NCI-H526 treated with DMSO at 0.1 percent for 48 hours (cell line): ENCODE data around the gene SLC9A3.

Experiments used
- DNase-seq: peaks from one replicate; lab custom pipeline; 2025; lab: John Stamatoyannopoulos, UW

SLC9A3 gene

DNA sequence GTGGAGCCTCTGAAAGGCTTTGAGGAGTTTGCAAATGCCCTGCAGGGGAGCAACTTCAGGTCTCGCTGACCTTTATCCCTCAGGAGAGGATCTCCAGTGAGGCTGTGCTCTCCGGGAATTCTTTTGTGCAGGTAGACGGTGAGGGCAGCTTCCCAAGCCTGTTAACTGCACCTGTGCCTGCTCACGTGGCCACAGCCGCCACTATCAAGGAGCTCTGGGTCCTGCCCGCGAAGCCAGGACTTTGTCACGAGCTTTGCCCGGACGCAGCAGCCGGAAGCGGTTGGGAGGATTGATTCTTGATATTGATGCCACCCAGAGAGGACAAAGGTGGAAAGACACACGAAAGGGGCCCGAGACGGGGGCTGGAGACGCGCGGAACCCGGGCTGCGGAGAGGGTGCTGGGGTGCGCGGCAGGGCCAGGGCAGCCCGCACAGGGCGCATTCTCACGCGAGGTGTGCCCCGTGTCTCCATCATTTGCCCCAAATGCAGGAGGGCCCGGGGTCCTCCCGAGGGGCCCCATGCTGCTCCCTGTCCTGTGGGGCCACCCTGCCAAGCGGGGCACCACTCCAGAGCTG is 18.2 kb downstream of the SLC9A3 start:
- DNase-seq, result peak; percentile 25

GRCh38 chr5:504326-505154 is 19.7 kb downstream of the SLC9A3 start:
- DNase-seq, result no peak

- peak; percentile 29 for DNase-seq
Measured at GRCh38 chr5:502325-503079, 21.7 kb downstream of the SLC9A3 start.

GRCh38 chr5:501831-502184 is 22.4 kb downstream of the SLC9A3 start:
- DNase-seq, result no peak

DNA sequence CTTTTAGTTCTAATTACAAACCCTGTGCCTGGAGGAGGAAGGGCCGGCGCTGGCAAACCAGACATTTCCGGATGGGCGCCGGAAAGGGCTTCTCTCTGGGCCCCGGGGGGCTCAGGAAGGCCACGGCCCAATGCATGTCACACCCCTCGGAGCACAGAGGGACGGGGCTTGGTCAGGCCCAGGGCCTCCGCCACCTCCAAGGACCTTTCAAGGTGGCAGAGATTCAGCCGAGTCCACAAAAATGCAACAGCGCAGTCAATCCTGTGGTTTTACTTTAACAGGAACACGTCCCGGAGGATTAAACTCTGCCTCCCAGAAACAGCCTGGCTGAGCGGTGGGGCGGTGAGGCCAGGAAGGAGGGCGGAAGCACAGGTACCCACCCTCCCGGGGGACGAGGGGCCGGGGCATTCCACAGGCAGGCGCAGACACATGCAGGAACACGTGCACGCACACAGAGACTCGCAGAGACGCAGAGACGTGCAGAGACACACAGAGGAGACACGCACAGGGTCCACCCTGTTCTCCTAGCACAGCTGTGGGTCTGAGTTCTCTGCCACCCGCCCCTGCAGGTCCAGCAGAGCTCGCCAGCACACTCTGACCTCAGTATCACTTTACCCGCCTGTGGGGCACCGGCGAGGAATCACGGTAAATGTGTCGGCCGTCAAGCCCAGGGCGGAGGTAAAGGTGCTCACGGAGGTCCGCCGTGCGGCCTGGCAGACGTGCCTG is 23.0 kb downstream of the SLC9A3 start:
- no peak for DNase-seq

DNA sequence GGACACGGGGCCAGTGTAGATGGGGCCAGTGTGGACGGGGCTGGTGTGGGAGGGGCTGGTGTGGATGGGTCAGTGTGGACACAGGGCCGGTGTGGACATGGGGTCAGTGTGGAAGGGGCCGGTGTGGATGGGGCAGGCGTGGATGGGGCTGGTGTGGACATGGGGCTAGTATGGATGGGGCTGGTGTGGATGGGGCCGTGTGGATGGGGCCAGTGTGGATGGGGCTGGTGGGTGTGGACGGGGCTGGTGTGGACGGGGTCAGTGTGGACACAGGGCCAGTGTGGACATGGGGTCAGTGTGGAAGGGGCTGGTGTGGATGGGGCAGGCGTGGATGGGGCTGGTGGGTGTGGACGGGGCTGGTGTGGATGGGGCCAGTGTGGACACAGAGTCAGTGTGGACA is 23.8 kb downstream of the SLC9A3 start:
- DNase-seq, result no peak

DNA sequence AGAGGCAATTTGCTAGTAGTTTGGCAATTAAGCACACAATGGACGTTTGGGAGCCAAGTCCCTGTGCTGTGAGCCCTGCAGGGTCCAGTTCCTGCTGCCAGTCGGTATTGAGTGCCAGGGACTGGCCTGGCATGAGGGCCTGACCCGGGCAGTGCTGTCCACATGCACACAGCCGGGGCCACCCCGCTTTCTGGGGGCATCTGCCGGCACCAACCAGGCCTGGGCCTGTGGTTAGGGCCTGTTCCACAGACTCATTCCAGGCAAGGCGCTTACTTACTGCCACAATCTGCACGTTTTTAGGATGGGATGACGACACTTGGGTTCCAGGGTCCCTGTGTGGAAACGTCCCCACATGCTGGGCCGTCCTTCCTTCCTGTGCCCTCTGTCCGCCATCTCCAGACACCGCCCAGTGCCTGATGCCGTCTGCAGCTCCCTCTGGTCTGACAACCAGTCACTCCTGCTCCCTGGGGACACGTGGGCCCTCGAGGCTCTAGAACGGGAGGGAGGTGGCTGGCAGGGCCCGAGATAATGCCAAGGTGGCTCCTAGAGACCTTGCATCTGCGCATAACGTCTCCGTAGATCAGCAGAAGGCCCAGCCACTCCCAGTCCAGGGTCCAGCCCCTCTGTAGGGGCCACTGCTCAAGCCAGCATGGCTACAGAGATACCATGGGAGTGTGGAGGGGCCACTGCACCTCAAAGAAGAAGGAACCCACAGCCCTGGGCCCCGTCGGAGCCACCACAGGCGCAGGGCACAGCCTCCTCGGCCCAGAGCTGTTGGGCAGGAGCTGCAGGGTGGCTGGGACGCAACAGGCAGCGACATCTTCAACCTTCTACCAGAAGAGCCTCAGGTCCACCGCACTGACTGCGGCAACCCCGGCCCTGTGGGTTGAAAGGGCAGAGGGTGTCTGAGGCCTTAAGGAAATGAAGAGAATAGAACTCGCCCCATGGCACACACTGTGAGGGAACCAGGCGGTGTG is 24.7 kb downstream of the SLC9A3 start:
- DNase-seq, result no peak

GRCh38 chr5:497871-498509 is 26.3 kb downstream of the SLC9A3 start:
- no peak for DNase-seq

GRCh38 chr5:497090-497700 is 27.1 kb downstream of the SLC9A3 start:
- no peak for DNase-seq

- no peak for DNase-seq
Measured at GRCh38 chr5:496028-496427, 28.2 kb downstream of the SLC9A3 start.

- DNase-seq, result no peak
Measured at GRCh38 chr5:494667-495255, 29.5 kb downstream of the SLC9A3 start.

- DNase-seq, result no peak
Measured at GRCh38 chr5:493758-494157, 30.5 kb downstream of the SLC9A3 start.

GRCh38 chr5:493119-493701 is 31.0 kb downstream of the SLC9A3 start:
- no peak for DNase-seq

DNA sequence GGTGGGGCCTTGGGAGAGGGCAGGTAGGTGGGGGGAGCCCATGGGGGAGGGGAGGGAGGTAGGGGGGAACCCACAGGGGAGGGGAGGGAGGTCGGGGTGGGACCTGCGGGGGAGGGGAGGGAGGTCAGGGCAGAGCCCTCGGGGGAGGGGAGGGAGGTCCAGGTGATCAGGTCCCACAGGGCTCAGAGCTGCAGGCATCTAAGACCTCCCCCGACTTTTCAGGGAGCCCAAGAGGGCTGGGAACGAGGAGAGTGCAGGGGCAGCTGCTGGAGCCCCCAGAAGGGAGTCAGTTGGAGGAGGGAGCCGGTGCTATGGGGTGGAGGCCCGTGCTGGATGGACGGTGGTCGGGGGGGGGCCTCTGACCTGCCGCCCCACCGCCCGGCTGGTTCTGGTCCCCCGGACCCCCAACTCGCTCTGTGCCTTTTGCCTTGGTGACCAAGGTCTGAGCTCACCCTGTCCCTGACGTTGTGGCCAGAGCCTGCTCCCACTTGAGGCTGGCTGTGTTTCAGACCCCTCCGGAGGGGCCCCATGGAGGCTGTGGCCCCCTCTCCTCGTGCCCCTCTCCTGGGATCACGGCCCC is 31.8 kb downstream of the SLC9A3 start:
- DNase-seq, result no peak

DNA sequence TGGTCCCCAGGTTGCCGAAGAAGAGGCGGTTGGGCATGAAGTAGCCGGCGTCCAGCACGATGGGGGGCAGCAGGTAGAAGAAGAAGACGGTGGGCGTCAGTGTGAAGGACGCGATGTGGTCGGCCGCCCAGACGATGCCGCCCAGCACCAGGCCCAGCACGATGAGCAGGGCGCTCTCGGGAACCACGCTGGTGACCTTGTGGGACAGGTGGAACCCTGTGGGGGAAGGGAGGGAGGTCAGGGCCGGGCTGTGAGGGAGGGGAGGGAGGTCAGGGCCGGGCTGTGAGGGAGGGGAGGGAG is 32.4 kb downstream of the SLC9A3 start:
- DNase-seq, result no peak

DNA sequence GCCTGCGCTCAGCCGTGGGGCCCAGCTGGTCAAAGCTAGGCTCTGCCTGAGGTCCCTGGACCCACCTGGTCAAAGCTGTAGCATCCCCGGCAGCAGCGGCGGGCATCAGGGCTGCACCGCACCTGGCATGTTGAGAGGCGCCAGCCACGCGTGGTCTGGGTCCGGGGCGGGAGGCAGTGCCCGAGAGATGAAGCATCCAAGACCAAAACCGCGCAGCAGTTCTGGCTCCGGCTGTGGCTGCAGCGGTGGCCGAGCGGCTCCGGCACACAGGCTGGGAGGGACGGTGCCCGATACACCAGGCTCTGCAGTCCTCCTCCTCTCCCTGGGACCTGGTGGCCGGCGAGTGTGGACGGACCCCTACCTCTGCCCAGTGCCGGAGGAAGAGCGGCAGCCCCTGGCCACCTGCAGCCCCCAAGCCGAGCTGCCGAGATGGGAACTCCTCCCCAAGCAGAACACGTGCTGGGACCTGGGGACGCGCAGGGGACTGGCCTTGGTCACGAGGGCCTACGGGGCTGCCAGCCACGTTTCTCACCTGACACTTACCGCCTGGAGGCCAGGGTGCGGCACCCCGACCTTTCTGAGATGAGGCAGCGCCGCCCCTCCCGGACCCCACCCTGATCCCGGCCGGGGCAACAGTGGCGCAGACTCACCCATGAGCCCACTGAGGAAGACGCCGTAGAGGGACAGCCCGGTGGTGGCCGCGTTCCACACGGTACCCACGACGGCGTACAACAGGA is 33.0 kb downstream of the SLC9A3 start:
- DNase-seq, result no peak

DNA sequence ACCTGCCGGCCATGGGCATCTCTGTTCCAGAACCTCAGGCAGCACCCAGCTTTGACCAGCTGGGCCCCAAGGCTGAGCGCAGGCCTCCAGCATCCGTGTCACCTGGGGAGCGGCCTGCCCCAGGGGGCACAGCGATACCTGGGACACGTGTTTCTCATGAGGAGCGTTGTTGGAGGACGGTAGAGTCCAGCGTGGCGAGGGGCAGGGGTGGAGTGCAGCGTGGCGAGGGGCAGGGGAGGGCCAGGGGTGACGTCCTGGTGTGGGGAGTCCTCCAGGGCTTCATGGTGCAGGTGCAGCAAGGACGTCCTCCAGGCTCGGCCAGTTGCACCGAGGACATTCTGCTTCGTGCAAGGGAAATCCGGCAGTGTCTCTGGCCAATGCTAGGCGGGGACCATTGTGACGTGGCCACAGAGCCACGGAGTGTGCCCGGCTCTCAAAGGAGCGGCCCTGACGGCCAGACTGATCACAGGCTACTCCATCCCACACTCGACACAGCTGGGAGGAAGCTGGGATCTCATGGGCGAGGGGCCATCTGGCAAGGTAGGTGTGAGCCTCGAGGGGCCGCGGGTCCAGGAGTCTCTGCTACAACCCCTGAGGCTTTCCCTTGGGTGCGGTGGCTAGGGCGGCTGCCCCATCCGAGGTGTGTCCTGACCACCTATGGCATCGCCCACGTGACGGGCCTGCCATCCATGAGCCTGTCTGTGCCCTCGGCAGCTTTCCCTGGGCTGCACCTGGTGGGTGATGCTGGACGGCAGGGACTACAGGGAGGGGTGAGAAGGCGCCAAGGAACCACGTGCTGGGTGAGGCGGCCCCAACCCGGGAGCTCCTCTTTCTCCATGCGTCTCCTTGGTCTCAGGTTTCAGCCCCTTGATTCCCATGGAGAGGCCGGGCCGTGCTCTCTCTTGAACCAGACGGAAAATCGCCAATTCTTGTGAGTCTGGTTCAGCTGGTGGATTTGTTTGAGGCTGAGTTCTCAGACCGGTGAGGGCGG is 33.8 kb downstream of the SLC9A3 start:
- no peak for DNase-seq
